Mammary epithelial cell (primary cell): ENCODE results near the gene RARRES2.
"Not testable (repeated sequence)": the region's sequence is repeated elsewhere in the genome, so short reads cannot be mapped to it uniquely, and the experiment has no call there.

Source experiments
- EZH2 ChIP-seq: IDR thresholded peaks from 2 replicates; pipeline ENCODE4 v1.6.1; 2012; ENCODE audit warnings: low read length, inconsistent platforms, borderline replicate concordance
- TF ChIP-seq, protein P1 (sequence below), 2 donors: IDR thresholded peaks in 1 of 2; conservative IDR thresholded peaks in 1 of 2; 2 replicates each; pipeline ENCODE4 v1.5.1; 2011 to 2012; ENCODE audit warnings: inconsistent platforms in 2 of 2, low read length in 2 of 2, mild to moderate bottlenecking in 2 of 2, control low read depth in 1 of 2, low read depth in 1 of 2; ENCODE audit not compliant: insufficient read depth in 1 of 2; ENCODE audit errors: extremely low read depth in 1 of 2

DNA sequence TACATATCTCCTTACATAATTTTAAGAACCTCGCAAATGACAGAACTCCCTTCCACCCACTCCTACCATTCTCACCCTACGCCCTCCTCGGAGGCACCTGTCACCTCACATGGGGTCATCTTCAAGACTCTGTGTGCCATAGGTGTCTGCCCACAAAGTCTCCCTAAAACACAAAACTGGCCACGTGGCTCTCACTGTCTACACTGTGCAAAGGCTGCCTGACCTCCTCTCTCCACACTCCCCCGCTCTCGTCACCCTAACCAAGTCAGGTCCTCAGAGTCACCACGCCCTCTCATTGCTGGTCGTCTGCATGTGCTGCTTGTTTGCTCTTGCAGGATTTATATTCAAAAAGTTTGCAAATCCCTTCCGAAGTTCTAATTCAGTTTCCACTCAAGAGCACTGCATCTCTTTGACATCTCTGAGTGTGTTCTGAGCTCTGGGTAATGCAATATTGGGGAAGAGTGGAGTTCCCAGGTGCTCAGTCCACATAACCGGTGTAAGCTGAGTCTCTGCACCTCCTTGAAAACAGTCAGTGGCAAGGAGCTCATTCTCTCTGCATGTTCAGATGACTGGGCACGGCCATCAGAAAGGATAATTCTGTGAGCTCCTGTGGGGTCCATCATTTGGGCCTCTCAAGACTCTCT lies 36.0 kb downstream of the RARRES2 start:
- TF ChIP-seq, protein P1, sequence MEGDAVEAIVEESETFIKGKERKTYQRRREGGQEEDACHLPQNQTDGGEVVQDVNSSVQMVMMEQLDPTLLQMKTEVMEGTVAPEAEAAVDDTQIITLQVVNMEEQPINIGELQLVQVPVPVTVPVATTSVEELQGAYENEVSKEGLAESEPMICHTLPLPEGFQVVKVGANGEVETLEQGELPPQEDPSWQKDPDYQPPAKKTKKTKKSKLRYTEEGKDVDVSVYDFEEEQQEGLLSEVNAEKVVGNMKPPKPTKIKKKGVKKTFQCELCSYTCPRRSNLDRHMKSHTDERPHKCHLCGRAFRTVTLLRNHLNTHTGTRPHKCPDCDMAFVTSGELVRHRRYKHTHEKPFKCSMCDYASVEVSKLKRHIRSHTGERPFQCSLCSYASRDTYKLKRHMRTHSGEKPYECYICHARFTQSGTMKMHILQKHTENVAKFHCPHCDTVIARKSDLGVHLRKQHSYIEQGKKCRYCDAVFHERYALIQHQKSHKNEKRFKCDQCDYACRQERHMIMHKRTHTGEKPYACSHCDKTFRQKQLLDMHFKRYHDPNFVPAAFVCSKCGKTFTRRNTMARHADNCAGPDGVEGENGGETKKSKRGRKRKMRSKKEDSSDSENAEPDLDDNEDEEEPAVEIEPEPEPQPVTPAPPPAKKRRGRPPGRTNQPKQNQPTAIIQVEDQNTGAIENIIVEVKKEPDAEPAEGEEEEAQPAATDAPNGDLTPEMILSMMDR (conservative IDR thresholded peaks at IDR 0.05 in 1 of 2, IDR thresholded peaks at IDR 0.05 in 1 of 2; ENCODE audit: extremely low read depth in 1 of 2, insufficient read depth in 1 of 2, low read depth in 1 of 2, low read length in 2 of 2): not testable (repeated sequence)
- TF ChIP-seq EZH2: not testable (repeated sequence)
